Measurements from ENCODE around the gene S100A3. TPM values are rescaled to one million over a fixed set of nuclear protein-coding genes. Genes with fewer than 3 reads are reported as not detected.

Gene S100A3
- total RNA-seq, 2 donors from 2014 or later = 0.61 TPM; not detected in 1

GRCh38 chr1:153556348-153556747, 7.3 kb upstream of the S100A3 start:
- no peaks in the 10 kb centered on the region for H3K9me3 ChIP-seq
- no peak overlapping the region for H3K9ac ChIP-seq (ENCODE audit: low read depth in 2 of 2, low read length in 2 of 2)
- no peak overlapping the region for H3K27ac ChIP-seq
- no peak overlapping the region for H3K4me3 ChIP-seq
- no peaks in the 10 kb centered on the region for H3K4me1 ChIP-seq
- DNase-seq = no peak
- H3K27me3 ChIP-seq = no peaks in the 10 kb centered on the region
- intact Hi-C loops (cut with DNase I) = no loop called here
- no peak for TF ChIP-seq CTCF (IDR thresholded peaks at IDR 0.05)
- H3K36me3 ChIP-seq = no peaks in the 10 kb centered on the region

GRCh38 chr1:153553830-153554541, 4.9 kb upstream of the S100A3 start:
- no peak overlapping the region for H3K27ac ChIP-seq
- no peaks in the 10 kb centered on the region for H3K9me3 ChIP-seq
- intact Hi-C loops (cut with DNase I) = no loop called here
- H3K4me1 ChIP-seq = no peaks in the 10 kb centered on the region
- DNase-seq = no peak
- peak overlapping the region in 1 of 2 donors; percentile 12 for H3K9ac ChIP-seq (ENCODE audit: low read depth in 2 of 2, low read length in 2 of 2)
- H3K27me3 ChIP-seq = no peaks in the 10 kb centered on the region
- no peaks in the 10 kb centered on the region for H3K36me3 ChIP-seq
- H3K4me3 ChIP-seq = no peak overlapping the region
- no peak for TF ChIP-seq CTCF (IDR thresholded peaks at IDR 0.05)

- Histone ChIP-seq H3K27ac (no peak overlapping the region), H3K4me1 (no peaks in the 10 kb centered on the region), H3K9ac (ENCODE audit: low read depth in 2 of 2, low read length in 2 of 2) (no peak overlapping the region), H3K27me3 (no peaks in the 10 kb centered on the region), H3K4me3 (no peak overlapping the region), H3K36me3 (no peaks in the 10 kb centered on the region), H3K9me3 (no peaks in the 10 kb centered on the region)
- DNase-seq = no peak
- intact Hi-C loops (cut with DNase I) = no loop called here
- no peak for TF ChIP-seq CTCF (IDR thresholded peaks at IDR 0.05)
Measured at GRCh38 chr1:153553096-153553495, 4.0 kb upstream of the S100A3 start.

GRCh38 chr1:153552335-153552734, 3.3 kb upstream of the S100A3 start:
- intact Hi-C loops (cut with DNase I) = no loop called here
- DNase-seq = no peak
- no peak overlapping the region for H3K4me3 ChIP-seq
- H3K27ac ChIP-seq = no peak overlapping the region
- H3K36me3 ChIP-seq = no peaks in the 10 kb centered on the region
- no peak overlapping the region for H3K9ac ChIP-seq (ENCODE audit: low read depth in 2 of 2, low read length in 2 of 2)
- H3K4me1 ChIP-seq = no peaks in the 10 kb centered on the region
- no peaks in the 10 kb centered on the region for H3K27me3 ChIP-seq
- H3K9me3 ChIP-seq = no peaks in the 10 kb centered on the region
- TF ChIP-seq CTCF (IDR thresholded peaks at IDR 0.05) = no peak

GRCh38 chr1:153550827-153551500, 1.9 kb upstream of the S100A3 start:
- DNase-seq = no peak
- intact Hi-C loops (cut with DNase I) = no loop called here

More at GRCh38 chr1:153550827-153551500, 1.9 kb upstream of the S100A3 start:
- Histone ChIP-seq H3K9ac (ENCODE audit: low read depth in 2 of 2, low read length in 2 of 2) (no peak overlapping the region), H3K36me3 (no peaks in the 10 kb centered on the region), H3K27ac (no peak overlapping the region), H3K4me3 (no peak overlapping the region), H3K27me3 (no peaks in the 10 kb centered on the region), H3K9me3 (no peaks in the 10 kb centered on the region), H3K4me1 (no peaks in the 10 kb centered on the region)
- TF ChIP-seq CTCF (IDR thresholded peaks at IDR 0.05) = no peak

Data from colonic mucosa (tissue), 4 donors.